Spleen (tissue), 11 donors: Measurements from ENCODE around the gene ABHD2. TPM values are rescaled to one million over a fixed set of nuclear protein-coding genes. Genes with fewer than 3 reads are reported as not detected.
A peak's percentile ranks its signal among the peaks of the same experiment; 100 is the strongest.

Experiments used
- DNase-seq: peaks from one replicate; pipeline ENCODE4 v3.0.0-alpha.2; 2020
- H3K27ac ChIP-seq, 8 donors: fragments of 200-600 bp; sonication (generic) in 7 of 8; 1 replicate in 4 of 8; 2 replicates in 4 of 8; pipeline versions ENCODE4 v1.5.0 to v1.8.0; 2016 to 2021; ENCODE audit warnings: inconsistent platforms in 4 of 8, mild to moderate bottlenecking in 4 of 8, moderate library complexity in 1 of 8
- H3K27me3 ChIP-seq, 7 donors: fragments of 200-600 bp; sonication (generic) in 6 of 7; replicated peaks in 1 of 7; 1 replicate in 4 of 7; 2 replicates in 3 of 7; pipeline versions ENCODE4 v1.5.0 to v1.8.0; 2016 to 2021; ENCODE audit warnings: inconsistent platforms in 3 of 7, mild to moderate bottlenecking in 1 of 7
- H3K36me3 ChIP-seq, 6 donors: fragments of 200-600 bp; sonication (generic) in 5 of 6; 1 replicate in 4 of 6; 2 replicates in 2 of 6; pipeline versions ENCODE4 v1.5.0 to v1.8.0; 2016 to 2021; ENCODE audit warnings: inconsistent platforms in 2 of 6
- H3K4me1 ChIP-seq, 6 donors: fragments of 200-600 bp; sonication (generic) in 5 of 6; 1 replicate in 3 of 6; 2 replicates in 3 of 6; pipeline versions ENCODE4 v1.5.0 to v1.8.0; 2016 to 2021; ENCODE audit warnings: inconsistent platforms in 3 of 6
- H3K4me3 ChIP-seq, 8 donors: fragments of 200-600 bp; sonication (generic) in 7 of 8; 1 replicate in 4 of 8; 2 replicates in 4 of 8; pipeline versions ENCODE4 v1.5.0 to v1.8.0; 2016 to 2021; ENCODE audit warnings: inconsistent platforms in 4 of 8, mild to moderate bottlenecking in 4 of 8, moderate library complexity in 2 of 8
- H3K9me3 ChIP-seq, 8 donors: fragments of 200-600 bp; sonication (generic) in 7 of 8; 1 replicate in 4 of 8; 2 replicates in 4 of 8; pipeline versions ENCODE4 v1.5.0 to v1.8.0; 2016 to 2021; ENCODE audit warnings: inconsistent platforms in 4 of 8
- POLR2A ChIP-seq, 3 donors: fragments of 450-650 bp; IDR thresholded peaks; one replicate each; pipeline ENCODE4 v1.5.1; 2017; ENCODE audit warnings: antibody characterized with exemption in 3 of 3, mild to moderate bottlenecking in 1 of 3
- POLR2AphosphoS5 ChIP-seq, 3 donors: sonication (generic); formaldehyde crosslinking; IDR thresholded peaks; one replicate each; pipeline ENCODE4 v1.5.1; 2017; ENCODE audit warnings: antibody characterized with exemption in 3 of 3
- WGBS, 5 donors: extraction: QIAGEN DNeasy Blood & Tissue Kit in 3 of 5; methylation state at CpG; one replicate each; pipeline versions ENCODE4 v1.1.5 to v1.1.7; 2013 to 2018; 5-methylcytosine and 5-hydroxymethylcytosine counted together
- intact Hi-C: fragments of 100-400 bp; cut with DNase I; formaldehyde crosslinking; loops from one replicate; pipeline ENCODE4 v1.15.0; 2023; ENCODE audit warnings: low total_unique reads
- polyA plus RNA-seq, 3 donors: library from polyadenylated mRNA; stranded (reverse); fragments of 200-250 nt; gene quantifications; one replicate each; pipeline ENCODE4 v1.2.1, GENCODE V29; 2013
- total RNA-seq, 7 donors: library from RNA; depleted of rRNA in 3 of 7; stranded (reverse); fragments of >200 nt in 3 of 7; fragmentation: NEBNext Ultra II Directional in 4 of 7; extraction: Animal tissue kit (Norgen Biotek cat#: 25700) in 4 of 7; gene quantifications; one replicate each; pipeline versions ENCODE4 v1.1.0 to v1.2.1, GENCODE V29; 2016 to 2021
- TF ChIP-seq, protein P1 (sequence below), 11 experiments: fragments of 200-600 bp in 7 of 11; fragments of 450-650 bp in 4 of 11; sonication (generic) in 4 of 11; IDR thresholded peaks in 8 of 11; conservative IDR thresholded peaks in 3 of 11; 1 replicate in 7 of 11; 2 replicates in 4 of 11; pipeline versions ENCODE4 v1.4.0 to v1.8.0; 2016 to 2021; ENCODE audit warnings: antibody characterized with exemption in 11 of 11, inconsistent platforms in 4 of 11, mild to moderate bottlenecking in 1 of 11
- donor health status: healthy with polysubstance abuse.
- donor health status: DM: no; HTN: no; CAD: no; lungs with moderate emphysema.
- donor health status: DM: no; HTN: no; CAD: no.
- donor health status: Bipolar disorder and iron deficiency.
- donor health status: healthy.
- donor health status: DM: no; HTN: no; CAD: no.
- donor health status: DM: yes; HTN: yes; CAD: no.

ABHD2 gene
- total and polyA plus RNA-seq, 10 donors = 2.1 to 158 (median 106) TPM

DNA sequence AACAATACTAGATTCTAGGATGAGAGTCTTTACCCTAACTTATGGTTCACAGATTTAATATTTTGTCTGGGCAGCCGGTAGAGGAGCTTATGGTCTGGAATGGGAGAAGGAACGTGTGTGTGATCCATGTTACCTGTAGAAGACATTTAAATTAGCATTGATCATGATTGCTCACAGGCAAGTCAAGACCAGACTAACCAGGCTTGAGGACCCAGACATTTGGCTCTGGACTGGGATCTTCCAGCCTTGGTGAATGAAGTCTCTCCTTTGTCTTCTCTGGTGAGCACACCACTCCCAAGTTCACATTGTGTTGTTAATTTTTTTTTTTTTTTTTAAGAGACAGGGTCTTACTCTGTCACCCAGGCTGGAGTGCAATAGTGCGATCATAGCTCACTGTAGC, 11.7 kb downstream of the ABHD2 start:
- Histone ChIP-seq H3K27ac (peak overlapping the region in 3 of 8 donors; percentile 38 to 67 (median 64)), H3K36me3 (peaks cover 0 to 69% (median 7%) of the 10 kb centered on the region in 6 donors), H3K27me3 (no peaks in the 10 kb centered on the region), H3K4me3 (no peak overlapping the region), H3K9me3 (no peaks in the 10 kb centered on the region), H3K4me1 (peaks cover 13 to 96% (median 49%) of the 10 kb centered on the region in 6 donors)
- TF ChIP-seq POLR2AphosphoS5 (IDR thresholded peaks at IDR 0.05) (no peak), POLR2A (IDR thresholded peaks at IDR 0.05) (no peak)
- TF ChIP-seq, protein P1, sequence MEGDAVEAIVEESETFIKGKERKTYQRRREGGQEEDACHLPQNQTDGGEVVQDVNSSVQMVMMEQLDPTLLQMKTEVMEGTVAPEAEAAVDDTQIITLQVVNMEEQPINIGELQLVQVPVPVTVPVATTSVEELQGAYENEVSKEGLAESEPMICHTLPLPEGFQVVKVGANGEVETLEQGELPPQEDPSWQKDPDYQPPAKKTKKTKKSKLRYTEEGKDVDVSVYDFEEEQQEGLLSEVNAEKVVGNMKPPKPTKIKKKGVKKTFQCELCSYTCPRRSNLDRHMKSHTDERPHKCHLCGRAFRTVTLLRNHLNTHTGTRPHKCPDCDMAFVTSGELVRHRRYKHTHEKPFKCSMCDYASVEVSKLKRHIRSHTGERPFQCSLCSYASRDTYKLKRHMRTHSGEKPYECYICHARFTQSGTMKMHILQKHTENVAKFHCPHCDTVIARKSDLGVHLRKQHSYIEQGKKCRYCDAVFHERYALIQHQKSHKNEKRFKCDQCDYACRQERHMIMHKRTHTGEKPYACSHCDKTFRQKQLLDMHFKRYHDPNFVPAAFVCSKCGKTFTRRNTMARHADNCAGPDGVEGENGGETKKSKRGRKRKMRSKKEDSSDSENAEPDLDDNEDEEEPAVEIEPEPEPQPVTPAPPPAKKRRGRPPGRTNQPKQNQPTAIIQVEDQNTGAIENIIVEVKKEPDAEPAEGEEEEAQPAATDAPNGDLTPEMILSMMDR (IDR thresholded peaks at IDR 0.05 in 8 of 11, conservative IDR thresholded peaks at IDR 0.05 in 3 of 11) = no peak
- no peak for DNase-seq
- intact Hi-C loops = no loop called here
- 93 to 99% (median 94%) methylated on average over 3 of the region's 3 CpGs for WGBS, 5 donors

DNA sequence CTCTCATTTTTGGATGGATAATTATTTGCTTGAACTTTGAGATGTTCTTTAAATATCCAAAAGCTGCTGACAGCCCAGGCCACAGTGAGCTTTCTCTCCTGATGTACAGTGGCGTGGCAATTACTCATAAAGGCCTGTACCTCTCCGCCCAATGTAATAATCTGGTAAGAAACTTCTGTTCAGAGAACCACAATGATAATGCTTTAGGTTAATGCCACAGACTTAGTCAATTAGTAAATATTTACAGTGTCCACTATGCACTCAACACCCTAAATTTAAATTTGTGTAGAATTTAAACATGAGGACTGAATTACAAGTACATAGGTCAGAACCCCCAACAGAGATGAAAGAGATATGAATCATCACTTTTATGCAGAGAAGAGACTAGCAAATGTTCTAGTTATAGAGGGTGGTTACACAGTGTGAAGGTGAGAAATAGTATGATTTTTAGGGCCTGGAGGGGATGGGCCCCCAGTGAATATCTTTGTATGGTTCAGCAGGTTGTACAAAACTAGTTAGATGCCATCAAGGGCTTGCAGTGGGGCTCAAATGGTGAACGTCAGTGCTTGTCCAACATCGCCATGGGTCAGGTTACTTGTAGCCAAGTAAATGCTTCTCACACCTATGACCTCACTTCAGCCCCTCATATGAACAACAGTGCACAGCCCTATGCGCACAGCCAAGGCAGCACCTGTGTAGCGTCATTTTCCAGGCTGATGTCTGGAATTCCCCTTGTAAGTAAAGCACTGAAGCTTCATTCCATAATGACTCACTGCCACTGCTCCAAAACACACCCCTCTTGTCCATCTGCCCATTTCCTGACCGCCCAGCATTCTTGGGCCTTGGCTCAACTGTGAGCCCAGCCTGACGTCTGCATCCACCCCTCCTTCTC, 13.3 kb downstream of the ABHD2 start:
- DNase-seq = no peak
- 60 to 84% (median 80%) methylated on average over 8 of the region's 8 CpGs for WGBS, 5 donors
- H3K27ac ChIP-seq = peak overlapping the region in 7 of 8 donors; percentile 1 to 72 (median 64)
- no peaks in the 10 kb centered on the region for H3K9me3 ChIP-seq
- H3K36me3 ChIP-seq = peaks cover 0 to 74% (median 7%) of the 10 kb centered on the region in 6 donors
- H3K27me3 ChIP-seq = no peaks in the 10 kb centered on the region
- peaks cover 13 to 90% (median 41%) of the 10 kb centered on the region in 6 donors for H3K4me1 ChIP-seq
- intact Hi-C loops = no loop called here
- TF ChIP-seq POLR2A (IDR thresholded peaks at IDR 0.05) = no peak
- TF ChIP-seq POLR2AphosphoS5 (IDR thresholded peaks at IDR 0.05) = peak in 1 of 3 donors; percentile 61
- no peak overlapping the region for H3K4me3 ChIP-seq

DNA sequence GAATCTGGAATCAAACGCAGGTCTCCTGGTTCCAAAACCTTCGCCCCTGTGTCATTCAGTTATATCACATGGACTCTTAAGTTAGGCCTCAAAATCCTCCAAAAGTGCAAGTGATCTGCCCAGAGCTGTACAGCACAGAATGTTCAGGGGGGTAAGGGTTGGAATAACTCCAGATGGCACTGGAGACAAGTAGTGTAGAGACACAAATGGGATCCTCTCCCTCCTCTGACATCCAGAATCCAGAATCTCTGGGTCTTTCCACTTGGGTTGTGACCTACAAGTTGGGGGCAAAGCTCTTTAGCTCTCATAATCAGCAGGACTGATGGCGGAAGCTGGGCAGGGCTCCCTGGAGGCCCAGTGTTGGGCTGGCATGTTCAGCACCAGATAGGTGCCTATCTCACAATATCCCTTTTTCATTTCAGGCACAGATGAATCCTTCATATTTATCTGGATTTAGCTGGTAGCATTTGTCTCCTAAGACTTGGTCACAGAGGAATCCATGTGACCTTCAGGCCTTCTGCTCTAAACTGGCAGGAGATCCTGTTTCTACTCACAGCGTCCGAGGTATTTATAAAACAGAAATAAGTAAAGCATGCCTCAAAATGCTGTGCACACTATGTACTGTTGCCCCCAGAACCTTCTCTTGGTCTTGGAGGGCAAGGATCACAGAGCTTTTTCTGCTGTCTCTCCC, 15.4 kb downstream of the ABHD2 start:
- TF ChIP-seq, protein P1 (IDR thresholded peaks at IDR 0.05 in 8 of 11, conservative IDR thresholded peaks at IDR 0.05 in 3 of 11) = no peak
- no peak for TF ChIP-seq POLR2AphosphoS5 (IDR thresholded peaks at IDR 0.05)
- TF ChIP-seq POLR2A (IDR thresholded peaks at IDR 0.05) = no peak
- Histone ChIP-seq H3K9me3 (no peaks in the 10 kb centered on the region), H3K27me3 (no peaks in the 10 kb centered on the region), H3K36me3 (peaks cover 0 to 85% (median 7%) of the 10 kb centered on the region in 6 donors), H3K27ac (peak overlapping the region in 7 of 8 donors; percentile 50 to 72 (median 64)), H3K4me1 (peaks cover 13 to 92% (median 39%) of the 10 kb centered on the region in 6 donors), H3K4me3 (no peak overlapping the region)
- WGBS, 5 donors = 77 to 83% (median 81%) methylated on average over 5 of the region's 5 CpGs
- DNase-seq = no peak
- intact Hi-C loops = no loop called here

DNA sequence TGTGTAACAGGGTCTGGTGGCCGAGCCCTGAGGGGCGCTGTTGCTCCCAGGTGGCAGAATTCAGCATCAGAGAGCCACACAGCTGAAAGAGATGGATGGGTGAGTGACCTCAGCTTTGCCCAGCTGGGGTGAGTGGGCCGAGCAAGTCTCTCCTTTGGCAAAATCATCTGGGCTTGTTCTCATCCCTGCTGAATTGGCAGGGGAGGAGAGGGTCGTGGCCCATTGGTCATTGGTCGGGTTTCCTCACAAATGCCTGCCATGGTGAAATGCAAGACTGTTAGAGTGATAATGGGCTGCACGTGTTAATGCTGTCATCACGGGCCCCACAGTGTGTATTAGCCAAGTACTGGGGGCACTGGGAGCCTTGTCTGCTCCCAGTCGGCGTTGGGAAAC, 15.9 kb downstream of the ABHD2 start:
- no peaks in the 10 kb centered on the region for H3K9me3 ChIP-seq
- peaks cover 13 to 92% (median 42%) of the 10 kb centered on the region in 6 donors for H3K4me1 ChIP-seq
- intact Hi-C loops = no loop called here
- peak in 1 of 3 donors; percentile 17 for TF ChIP-seq POLR2AphosphoS5 (IDR thresholded peaks at IDR 0.05)
- TF ChIP-seq, protein P1 (IDR thresholded peaks at IDR 0.05 in 8 of 11, conservative IDR thresholded peaks at IDR 0.05 in 3 of 11) = no peak
- peaks cover 0 to 85% (median 7%) of the 10 kb centered on the region in 6 donors for H3K36me3 ChIP-seq
- H3K27ac ChIP-seq = peak overlapping the region in 7 of 8 donors; percentile 50 to 72 (median 64)
- no peak for DNase-seq
- no peaks in the 10 kb centered on the region for H3K27me3 ChIP-seq
- WGBS, 5 donors = 82 to 96% (median 86%) methylated on average over 9 of the region's 9 CpGs
- no peak overlapping the region for H3K4me3 ChIP-seq
